NCI-H1048 (cell line): Measurements from ENCODE around the gene LARP4B.

ENCODE experiments used
- DNase-seq: peaks from one replicate; lab custom pipeline; 2025; lab: John Stamatoyannopoulos, UW

Gene LARP4B

DNA sequence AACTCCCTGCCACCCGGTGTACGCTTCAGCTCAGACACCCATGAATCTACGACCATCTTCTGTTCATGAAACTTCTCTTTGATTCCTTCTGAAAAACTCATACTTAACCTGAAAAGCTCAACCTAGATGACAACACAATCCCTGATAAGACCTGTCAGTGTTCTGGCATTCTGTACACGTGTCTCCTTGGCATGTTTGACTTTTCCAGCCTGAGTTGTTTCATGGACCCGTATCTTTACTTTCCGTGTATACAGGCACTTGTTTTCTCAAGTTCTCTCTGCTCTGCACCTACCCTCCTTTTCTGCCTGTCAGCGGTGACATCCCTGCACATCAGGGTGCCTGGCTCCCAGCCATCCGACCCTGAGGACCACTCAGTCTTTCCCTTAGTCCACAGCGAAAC is 103.3 kb downstream of the LARP4B start:
- no peak for DNase-seq

GRCh38 chr10:824946-825345 is 106.6 kb downstream of the LARP4B start:
- DNase-seq: no peak

- DNase-seq: no peak
Measured at GRCh38 chr10:824497-824896, 107.0 kb downstream of the LARP4B start.

DNA sequence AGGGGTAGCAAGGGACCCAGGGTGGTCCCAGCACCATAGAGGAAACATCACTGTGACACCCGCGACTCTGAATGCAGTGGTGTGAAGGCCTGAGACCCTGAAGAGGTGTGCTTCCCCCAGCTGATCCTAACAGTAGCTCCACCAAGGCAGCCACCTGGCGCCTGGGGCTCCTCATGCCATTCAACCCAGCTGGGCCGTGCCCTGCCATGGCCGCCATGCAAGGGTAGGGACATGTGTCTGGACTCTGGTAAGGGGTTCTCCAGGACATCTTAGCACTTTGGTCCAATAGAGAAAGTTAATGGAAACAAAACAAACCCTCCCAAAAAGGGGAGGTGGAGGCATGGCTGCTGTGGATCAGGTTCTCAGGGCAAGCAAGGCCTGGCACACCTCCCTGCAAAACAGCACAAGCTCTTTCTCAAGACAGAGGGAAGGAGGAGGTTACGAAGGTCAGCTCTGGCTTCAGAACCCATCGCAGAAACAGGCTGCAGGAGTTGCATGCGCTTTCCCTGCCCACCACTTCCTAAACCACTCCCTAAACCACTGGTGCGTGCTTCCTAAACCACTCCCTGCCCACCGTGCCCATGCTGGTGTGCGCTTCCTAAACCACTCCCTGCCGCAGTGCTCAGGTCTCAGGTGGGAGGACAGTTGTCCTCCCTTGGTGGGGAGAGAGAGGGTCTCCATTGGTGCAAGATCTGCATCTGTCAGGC is 108.7 kb downstream of the LARP4B start:
- DNase-seq: no peak

GRCh38 chr10:822197-822596 is 109.3 kb downstream of the LARP4B start:
- no peak for DNase-seq

- no peak for DNase-seq
Measured at GRCh38 chr10:821322-821721, 110.2 kb downstream of the LARP4B start.

GRCh38 chr10:819816-820215 is 111.7 kb downstream of the LARP4B start:
- DNase-seq: no peak

GRCh38 chr10:819326-819725 is 112.2 kb downstream of the LARP4B start:
- DNase-seq: no peak

- no peak for DNase-seq
Measured at GRCh38 chr10:818526-819220, 112.8 kb downstream of the LARP4B start.

GRCh38 chr10:818010-818409 is 113.5 kb downstream of the LARP4B start:
- no peak for DNase-seq

DNA sequence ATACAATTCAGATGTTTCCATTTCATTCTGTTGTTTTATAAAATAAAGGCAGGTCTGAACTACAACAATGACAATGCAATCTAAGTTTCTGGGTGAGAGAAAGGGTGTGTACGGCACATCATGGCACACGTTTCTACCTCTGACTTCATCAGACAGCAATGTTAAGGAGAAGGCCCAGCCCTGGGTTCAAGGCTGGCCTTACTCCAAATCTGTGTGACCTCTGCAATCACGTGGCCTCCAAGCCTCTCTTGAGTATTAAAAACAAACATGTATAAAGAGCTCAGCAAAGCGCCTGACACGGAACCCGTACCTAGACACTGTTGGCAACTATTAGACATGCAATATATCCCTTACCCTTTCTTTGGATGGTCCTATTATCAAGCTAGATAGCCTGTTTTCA is 114.1 kb downstream of the LARP4B start:
- DNase-seq: no peak

DNA sequence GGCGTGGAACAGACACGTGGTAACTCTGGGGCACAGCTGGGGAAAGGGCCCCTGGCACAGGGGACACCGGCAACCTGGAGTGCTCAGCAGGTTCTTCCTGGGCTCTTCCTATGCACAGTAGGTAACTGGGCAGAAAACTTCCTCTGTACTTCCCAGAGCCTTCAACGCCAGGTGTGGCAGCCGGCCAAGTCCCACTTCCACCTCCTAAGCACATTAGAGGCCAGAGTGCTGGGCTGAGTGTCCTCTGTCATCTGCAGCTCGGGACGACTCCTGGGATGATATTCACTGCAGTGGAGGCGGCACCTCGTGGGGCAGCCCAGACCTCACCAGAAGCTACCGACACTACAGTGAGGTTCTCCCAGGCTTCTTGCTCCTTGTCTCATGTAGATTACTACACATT is 114.5 kb downstream of the LARP4B start:
- no peak for DNase-seq

DNA sequence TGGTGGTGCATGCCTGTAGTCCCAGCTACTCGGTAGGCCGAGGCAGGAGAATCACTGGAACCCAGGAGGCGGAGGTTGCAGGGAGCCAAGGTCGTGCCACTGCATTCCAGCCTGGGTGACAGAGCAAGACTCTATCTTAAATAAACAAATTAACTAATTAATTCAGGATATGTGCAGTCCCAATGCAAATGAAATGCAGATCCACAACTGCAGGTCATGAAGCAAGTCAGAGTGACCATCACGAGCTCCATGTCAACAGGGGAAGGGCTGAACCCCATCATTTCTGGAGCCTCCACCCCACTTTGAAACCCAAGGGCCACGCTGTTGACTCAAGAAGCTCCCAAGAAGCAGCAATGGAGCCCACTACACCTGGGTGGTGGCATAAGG is 115.4 kb downstream of the LARP4B start:
- no peak for DNase-seq

DNA sequence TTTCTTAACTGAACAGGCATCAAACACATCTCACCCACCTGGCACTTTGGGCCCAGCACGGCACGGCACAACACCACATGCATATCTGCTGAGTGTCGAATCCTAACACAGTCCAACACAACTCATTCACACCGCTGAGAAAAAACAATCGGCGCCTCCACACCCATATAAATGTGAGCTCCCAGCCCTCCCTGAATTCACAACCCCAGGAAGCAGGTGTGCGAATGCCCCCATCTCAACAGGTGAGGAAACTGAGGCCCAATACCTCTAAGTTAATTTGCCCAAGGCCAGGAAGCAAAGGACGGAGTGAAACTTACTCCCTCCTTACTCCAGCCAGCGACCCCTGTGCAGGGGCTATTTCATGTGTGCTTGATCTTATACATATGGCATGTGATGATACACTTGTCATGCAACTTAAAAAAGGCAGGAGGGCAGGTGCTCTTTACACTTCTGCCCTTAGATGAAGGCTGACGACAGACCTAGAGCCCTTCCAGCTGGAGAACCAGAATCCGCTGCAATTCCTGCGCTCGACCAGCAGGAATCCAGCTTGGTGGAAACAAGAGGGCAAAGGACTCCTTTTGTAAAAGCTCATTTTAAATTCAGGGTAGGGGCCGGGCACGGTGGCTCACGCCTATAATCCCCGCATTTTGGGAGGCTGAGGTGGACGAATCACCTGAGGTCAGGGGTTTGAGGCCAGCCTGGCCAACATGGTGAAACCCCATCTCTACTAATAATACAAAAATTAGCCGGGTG is 116.0 kb downstream of the LARP4B start:
- DNase-seq: no peak

GRCh38 chr10:814536-815302 is 116.8 kb downstream of the LARP4B start:
- DNase-seq: no peak

GRCh38 chr10:813286-813685 is 118.2 kb downstream of the LARP4B start:
- DNase-seq: no peak

GRCh38 chr10:812787-813186 is 118.7 kb downstream of the LARP4B start:
- DNase-seq: no peak

DNA sequence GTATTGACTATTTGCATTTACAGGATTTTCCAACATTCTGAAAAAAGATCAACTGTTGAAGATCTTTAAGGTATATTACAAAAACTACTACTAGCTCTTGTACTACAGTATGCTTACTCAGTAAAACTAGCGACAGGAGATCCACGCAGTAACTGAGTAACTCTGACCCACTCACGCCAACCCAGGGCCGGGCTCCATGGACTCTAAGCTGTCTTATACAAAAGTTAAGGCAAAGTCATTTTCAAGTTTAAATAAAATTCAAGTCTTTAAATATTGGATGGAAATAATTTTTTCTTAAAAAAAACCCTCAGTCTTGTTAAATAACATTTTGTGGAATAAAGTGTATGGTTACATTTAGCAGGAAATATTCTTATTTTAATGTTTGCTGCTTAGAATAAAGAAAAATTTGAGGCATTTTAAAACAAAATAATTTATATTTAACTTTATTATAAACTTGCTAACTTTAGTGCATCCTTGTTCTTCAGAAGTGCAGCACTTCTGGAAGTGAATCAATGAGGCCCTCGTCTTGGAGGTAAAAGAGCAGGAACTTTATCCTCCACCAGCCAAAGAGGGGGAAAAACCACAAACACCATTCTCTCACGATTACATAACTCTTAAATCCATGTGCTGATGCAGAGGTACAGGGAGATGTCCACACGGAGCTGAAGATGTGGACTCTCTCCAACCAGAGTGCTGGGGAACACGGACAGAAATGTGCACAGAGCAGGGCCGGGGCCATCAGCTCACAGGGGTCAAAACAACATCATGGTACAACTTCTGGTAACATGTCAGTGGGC is 119.9 kb downstream of the LARP4B start:
- no peak for DNase-seq

DNA sequence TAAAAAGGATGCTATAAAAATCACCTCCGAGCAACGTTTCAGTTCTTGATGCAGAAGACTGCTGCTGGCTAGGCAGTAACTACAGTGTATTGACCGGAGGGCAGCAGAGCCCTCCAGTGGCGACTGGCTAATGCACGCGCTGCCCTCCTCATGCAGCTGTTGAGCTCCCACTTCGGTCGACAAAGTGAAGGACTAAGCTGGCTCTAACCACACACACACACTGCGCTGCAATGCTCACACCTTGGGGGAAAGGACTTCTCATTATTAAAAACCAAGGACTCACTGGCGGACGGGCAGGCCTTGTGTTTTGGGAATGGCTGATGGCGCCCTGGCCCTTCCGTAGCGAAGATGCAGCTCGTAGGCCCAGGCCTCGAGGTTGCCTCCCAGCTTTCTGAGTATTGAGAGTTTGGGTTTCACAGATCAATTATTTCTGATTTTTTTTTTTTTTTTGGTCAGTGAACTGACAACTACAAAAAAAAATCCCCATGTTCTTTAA is 121.1 kb downstream of the LARP4B start:
- DNase-seq: no peak

DNA sequence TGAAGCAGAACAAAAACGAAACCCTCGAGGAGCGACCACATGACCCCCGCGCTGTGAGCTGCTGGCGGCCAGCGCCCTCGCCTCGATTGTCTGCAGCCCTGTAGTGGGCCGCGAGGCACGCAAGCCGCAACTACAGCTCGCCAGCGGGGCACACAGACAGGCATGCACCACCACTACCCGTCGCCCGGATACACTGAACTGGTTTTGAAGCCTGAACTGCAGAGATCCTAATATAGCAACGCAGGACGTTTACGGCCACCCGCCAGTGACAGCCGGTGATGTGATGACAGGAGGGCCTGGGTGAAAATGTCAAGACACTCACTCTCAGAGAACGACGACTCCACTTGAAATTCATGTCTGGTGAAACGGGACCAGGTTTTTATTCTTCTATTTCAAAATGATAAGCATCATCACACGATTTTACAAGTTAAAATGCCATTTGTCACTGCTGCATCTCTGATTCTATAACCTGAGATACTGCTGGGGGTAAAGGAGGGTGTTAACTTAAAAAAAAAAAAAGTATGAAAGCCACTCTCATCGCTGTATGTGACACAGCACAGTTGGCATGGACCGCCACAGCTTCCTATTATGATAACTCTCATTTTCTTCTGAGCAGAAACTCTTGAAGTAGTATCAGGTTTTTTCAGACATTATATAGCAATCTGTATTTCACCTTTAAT is 121.7 kb downstream of the LARP4B start:
- no peak for DNase-seq

GRCh38 chr10:807958-808353 is 123.5 kb downstream of the LARP4B start:
- no peak for DNase-seq
